NCI-H2081 (cell line): ENCODE measurements around the gene CXCL9.
"Not testable (repeated sequence)": the region's sequence is repeated elsewhere in the genome, so short reads cannot be mapped to it uniquely, and the experiment has no call there.

Experiments used
- DNase-seq, 2 experiments: peaks; one replicate each; lab custom pipeline; 2025; lab: John Stamatoyannopoulos, UW

The CXCL9 gene

GRCh38 chr4:76011700-76012387 lies 4.5 kb upstream of the CXCL9 start:
- no peak for DNase-seq

- no peak for DNase-seq
Observed at GRCh38 chr4:76011018-76011670, 3.8 kb upstream of the CXCL9 start.

GRCh38 chr4:76010576-76010975 lies 3.3 kb upstream of the CXCL9 start:
- no peak for DNase-seq

GRCh38 chr4:76009311-76009710 lies 2.0 kb upstream of the CXCL9 start:
- no peak for DNase-seq

- no peak for DNase-seq
Observed at GRCh38 chr4:76003620-76004019, 3.7 kb downstream of the CXCL9 start.

GRCh38 chr4:76003035-76003434 lies 4.3 kb downstream of the CXCL9 start:
- no peak for DNase-seq

- DNase-seq: no peak
Observed at GRCh38 chr4:76002176-76002575, 5.1 kb downstream of the CXCL9 start.

- no peak for DNase-seq
Observed at GRCh38 chr4:76001700-76002099, 5.6 kb downstream of the CXCL9 start.

- DNase-seq: no peak
Observed at GRCh38 chr4:76000279-76000678, 7.0 kb downstream of the CXCL9 start.

- not testable (repeated sequence) for DNase-seq
Observed at GRCh38 chr4:75998525-75999147, 8.7 kb downstream of the CXCL9 start.

- DNase-seq: no peak
Observed at GRCh38 chr4:75997946-75998345, 9.4 kb downstream of the CXCL9 start.

- no peak for DNase-seq
Observed at GRCh38 chr4:75997081-75997480, 10.2 kb downstream of the CXCL9 start.

- peak; percentile 31 to 39 for DNase-seq
Observed at GRCh38 chr4:75995727-75996126, 11.6 kb downstream of the CXCL9 start.

- no peak for DNase-seq
Observed at GRCh38 chr4:75992462-75992861, 14.8 kb downstream of the CXCL9 start.

GRCh38 chr4:75989846-75990528 lies 17.3 kb downstream of the CXCL9 start:
- DNase-seq: no peak

GRCh38 chr4:75985116-75985515 lies 22.2 kb downstream of the CXCL9 start:
- DNase-seq: no peak

- DNase-seq: no peak
Observed at GRCh38 chr4:75980576-75980975, 26.7 kb downstream of the CXCL9 start.

GRCh38 chr4:75976177-75976576 lies 31.1 kb downstream of the CXCL9 start:
- DNase-seq: no peak

- no peak for DNase-seq
Observed at GRCh38 chr4:75973766-75974165, 33.5 kb downstream of the CXCL9 start.

GRCh38 chr4:75968084-75968483 lies 39.2 kb downstream of the CXCL9 start:
- no peak for DNase-seq

- DNase-seq: no peak
Observed at GRCh38 chr4:75963558-75963957, 43.8 kb downstream of the CXCL9 start.

GRCh38 chr4:75962072-75962471 lies 45.2 kb downstream of the CXCL9 start:
- not testable (repeated sequence) for DNase-seq

- DNase-seq: not testable (repeated sequence)
Observed at GRCh38 chr4:75958546-75958945, 48.8 kb downstream of the CXCL9 start.
